Measurements from ENCODE around the gene CSNK1E. TPM values are rescaled to one million over a fixed set of nuclear protein-coding genes. Genes with fewer than 3 reads are reported as not detected.

Gene CSNK1E
- total RNA-seq, 4 donors from 2014 or later = 84.5 to 164 (median 112) TPM

DNA sequence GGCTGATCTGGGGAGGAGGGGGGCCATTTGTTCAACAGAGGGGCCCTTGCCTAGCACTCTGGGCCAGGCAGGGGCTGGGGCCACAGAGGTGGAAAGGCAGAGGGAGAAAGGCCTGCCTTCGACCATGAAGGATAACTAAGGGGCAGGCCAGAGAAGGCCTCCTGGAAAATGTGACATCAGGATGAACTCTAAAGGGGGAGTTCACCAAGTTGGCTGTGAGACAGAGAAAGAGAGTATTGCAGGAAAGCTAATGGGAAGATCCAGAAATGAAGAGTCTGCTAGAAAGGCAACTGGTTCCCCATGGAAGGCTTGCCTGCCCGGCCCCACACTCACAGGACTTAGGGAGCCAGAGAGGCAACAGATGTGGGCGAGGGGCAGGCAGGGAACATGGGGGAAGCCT, 16.3 kb downstream of the CSNK1E start:
- ATAC-seq (ENCODE audit: low FRiP score) (no peak), DNase-seq (ENCODE audit: low spot score) (no peak)
- TF ChIP-seq CTCF (IDR thresholded peaks at IDR 0.05) = no peak

DNA sequence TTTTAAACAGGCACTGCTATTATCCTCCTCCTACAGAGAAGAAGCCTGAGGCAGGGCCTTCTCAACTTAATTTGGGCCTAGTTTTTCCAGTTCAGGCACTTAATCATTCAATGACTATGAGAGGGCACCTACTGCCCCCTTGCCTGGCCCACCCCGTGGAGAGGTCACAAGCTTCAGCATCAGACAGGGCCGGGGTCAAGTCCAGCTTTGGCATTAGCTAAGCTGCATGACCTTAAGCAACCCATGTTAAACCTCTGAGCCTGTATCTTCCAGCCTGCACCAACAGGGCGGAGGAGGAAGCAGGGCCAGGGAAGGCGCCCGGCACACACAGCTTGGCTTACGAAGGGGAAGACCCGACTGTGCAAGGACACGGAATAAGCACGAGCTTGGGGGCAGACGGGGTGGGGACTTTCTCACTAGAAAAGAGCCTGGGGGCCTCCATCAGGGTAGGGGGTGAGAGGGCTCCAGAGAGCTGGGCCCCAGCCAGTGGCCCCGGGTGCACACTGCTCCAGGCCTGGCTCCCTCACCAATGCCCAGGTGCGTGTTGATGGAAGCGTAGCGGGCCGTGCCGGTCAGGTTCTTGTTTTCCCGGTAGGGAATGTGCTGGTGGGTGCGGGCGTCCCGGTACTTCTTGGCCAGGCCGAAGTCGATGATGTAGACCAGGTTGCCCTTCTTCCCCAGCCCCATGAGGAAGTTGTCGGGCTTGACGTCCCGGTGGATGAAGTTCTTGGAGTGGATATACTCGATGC, 16.9 kb downstream of the CSNK1E start:
- no peak for DNase-seq (ENCODE audit: low spot score)
- ATAC-seq (ENCODE audit: low FRiP score) = no peak
- no peak for TF ChIP-seq CTCF (IDR thresholded peaks at IDR 0.05)

DNA sequence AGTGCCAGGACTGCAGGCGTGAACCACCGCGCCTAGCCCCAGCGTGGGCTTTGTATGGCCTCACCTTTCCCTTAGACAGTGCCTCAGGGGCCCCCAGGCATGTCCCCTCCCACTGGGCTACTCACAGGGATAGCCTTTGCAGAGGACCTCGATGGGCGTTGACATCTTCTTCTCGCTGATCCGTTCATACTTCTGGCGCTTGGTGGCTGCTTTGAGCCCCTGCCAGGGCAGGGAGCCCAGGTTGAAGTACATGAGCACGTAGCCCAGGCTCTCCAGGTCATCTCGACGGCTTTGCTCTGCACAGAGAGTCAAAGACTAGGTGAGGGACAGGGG, 17.5 kb downstream of the CSNK1E start:
- ATAC-seq (ENCODE audit: low FRiP score) (no peak), DNase-seq (ENCODE audit: low spot score) (no peak)
- no peak for TF ChIP-seq CTCF (IDR thresholded peaks at IDR 0.05)

- ATAC-seq (ENCODE audit: low FRiP score) = no peak
- no peak for TF ChIP-seq CTCF (IDR thresholded peaks at IDR 0.05)
- no peak for DNase-seq (ENCODE audit: low spot score)
Observed at GRCh38 chr22:38298312-38299005, 18.8 kb downstream of the CSNK1E start.

DNA sequence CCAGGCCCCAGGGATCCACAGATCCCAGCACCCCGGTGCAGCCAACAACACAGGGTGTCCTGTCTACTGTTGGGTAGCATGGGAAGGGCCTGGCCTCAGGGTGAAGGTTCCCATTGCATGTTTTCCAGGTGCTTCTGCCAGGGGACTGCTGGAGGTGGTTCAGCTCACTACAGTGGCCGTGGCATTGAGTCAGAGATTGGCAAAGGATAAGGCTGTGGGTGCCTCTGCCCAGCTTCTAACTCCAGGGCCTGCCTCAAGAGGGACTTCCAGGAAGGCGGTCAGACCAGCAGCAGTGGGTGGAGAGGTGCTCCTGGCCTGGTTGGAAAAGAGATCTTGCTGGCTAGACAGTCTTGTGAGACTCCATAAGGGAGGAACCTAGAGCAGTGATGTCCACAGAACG, 20.9 kb downstream of the CSNK1E start:
- no peak for DNase-seq (ENCODE audit: low spot score)
- no peak for ATAC-seq (ENCODE audit: low FRiP score)
- no peak for TF ChIP-seq CTCF (IDR thresholded peaks at IDR 0.05)

GRCh38 chr22:38295863-38296262, 21.4 kb downstream of the CSNK1E start:
- ATAC-seq (ENCODE audit: low FRiP score) (no peak), DNase-seq (ENCODE audit: low spot score) (no peak)
- no peak for TF ChIP-seq CTCF (IDR thresholded peaks at IDR 0.05)

DNA sequence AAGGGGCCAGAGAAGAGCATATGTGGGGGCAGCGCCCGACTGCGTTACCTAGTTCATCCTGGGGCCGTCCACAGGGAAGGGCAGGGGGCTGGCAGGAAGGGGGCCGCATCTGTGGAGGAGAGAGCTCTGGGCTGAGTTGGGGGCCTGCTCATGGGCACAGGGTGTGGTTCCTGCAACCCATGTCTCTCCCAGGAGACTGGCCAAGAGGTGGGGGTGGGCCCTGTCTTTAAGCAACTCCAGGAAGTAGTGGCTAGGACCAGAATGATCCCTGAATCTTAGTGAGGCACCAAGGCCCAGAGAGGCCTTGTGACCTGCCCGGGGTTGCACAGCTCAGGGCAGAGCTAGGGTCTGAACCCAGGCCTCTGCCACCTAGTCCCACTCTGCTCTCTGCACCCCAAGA, 21.9 kb downstream of the CSNK1E start:
- no peak for TF ChIP-seq CTCF (IDR thresholded peaks at IDR 0.05)
- ATAC-seq (ENCODE audit: low FRiP score) (no peak), DNase-seq (ENCODE audit: low spot score) (no peak)

All from omental fat pad (tissue), 4 donors.